H9 (cell line): ENCODE data around the gene ZCWPW2. TPM values are rescaled to one million over a fixed set of nuclear protein-coding genes. Genes with fewer than 3 reads are reported as not detected.

Source experiments
- DNase-seq: peaks from one replicate; pipeline ENCODE4 v3.0.0-alpha.2; 2017
- H2AFZ ChIP-seq: one replicate; pipeline ENCODE4 v1.6.1; 2013; ENCODE audit warnings: mild to moderate bottlenecking, low read length, control low read depth, moderate library complexity
- H2AK5ac ChIP-seq: 2 replicates; pipeline ENCODE4 v1.6.1; 2013; ENCODE audit warnings: low read length, control low read depth, mixed read lengths; ENCODE audit not compliant: insufficient read length
- H2BK120ac ChIP-seq: one replicate; pipeline ENCODE4 v1.6.1; 2013; ENCODE audit warnings: low read depth, mild to moderate bottlenecking, low read length, control low read depth, inconsistent platforms; ENCODE audit not compliant: poor library complexity, severe bottlenecking
- H2BK12ac ChIP-seq: 2 replicates; pipeline ENCODE4 v1.6.1; 2013; ENCODE audit warnings: low read length, control low read depth, mixed read lengths, low read depth; ENCODE audit not compliant: insufficient read length
- H2BK15ac ChIP-seq: 2 replicates; pipeline ENCODE4 v1.6.1; 2013; ENCODE audit warnings: low read depth, low read length, control low read depth
- H2BK20ac ChIP-seq: one replicate; pipeline ENCODE4 v1.6.1; 2013; ENCODE audit warnings: low read depth, mild to moderate bottlenecking, low read length, control low read depth, inconsistent platforms; ENCODE audit not compliant: poor library complexity, severe bottlenecking
- H2BK5ac ChIP-seq: 2 replicates; pipeline ENCODE4 v1.6.1; 2013; ENCODE audit warnings: low read length, control low read depth, mixed read lengths; ENCODE audit not compliant: insufficient read length
- H3K14ac ChIP-seq: 2 replicates; pipeline ENCODE4 v1.6.1; 2013; ENCODE audit warnings: low read length, control low read depth; ENCODE audit not compliant: insufficient read depth
- H3K18ac ChIP-seq: 2 replicates; pipeline ENCODE4 v1.6.1; 2013; ENCODE audit warnings: low read depth, mild to moderate bottlenecking, mixed read lengths, low read length, control low read depth; ENCODE audit not compliant: insufficient read length
- H3K23ac ChIP-seq: 2 replicates; pipeline ENCODE4 v1.6.1; 2013; ENCODE audit warnings: low read length, control low read depth, mixed read lengths, low read depth; ENCODE audit not compliant: insufficient read length
- H3K23me2 ChIP-seq: 2 replicates; pipeline ENCODE4 v1.6.1; 2013; ENCODE audit warnings: low read depth, mild to moderate bottlenecking, mixed read lengths, low read length, control low read depth; ENCODE audit not compliant: insufficient read length, poor library complexity, severe bottlenecking
- H3K27ac ChIP-seq: 2 replicates; pipeline ENCODE4 v1.5.1; 2013; ENCODE audit warnings: low read length, control low read depth, mixed read lengths, low read depth; ENCODE audit not compliant: insufficient read length
- H3K27me3 ChIP-seq: 2 replicates; pipeline ENCODE4 v1.6.1; 2013; ENCODE audit warnings: low read length, control low read depth, inconsistent platforms; ENCODE audit not compliant: insufficient read depth
- H3K4ac ChIP-seq: 2 replicates; pipeline ENCODE4 v1.6.1; 2013; ENCODE audit warnings: low read depth, mild to moderate bottlenecking, control low read depth, inconsistent platforms, low read length, moderate library complexity
- H3K4me1 ChIP-seq: 2 replicates; pipeline ENCODE4 v1.6.1; 2013; ENCODE audit warnings: low read length, control low read depth, inconsistent platforms; ENCODE audit not compliant: insufficient read depth
- H3K4me2 ChIP-seq: 2 replicates; pipeline ENCODE4 v1.6.1; 2013; ENCODE audit warnings: low read length, control low read depth, mixed read lengths; ENCODE audit not compliant: insufficient read length, insufficient read depth
- H3K56ac ChIP-seq: 2 replicates; pipeline ENCODE4 v1.6.1; 2013; ENCODE audit warnings: low read depth, mild to moderate bottlenecking, mixed read lengths, low read length, control low read depth; ENCODE audit not compliant: insufficient read length
- H3K79me1 ChIP-seq: 2 replicates; pipeline ENCODE4 v1.6.1; 2013; ENCODE audit warnings: low read depth, mild to moderate bottlenecking, moderate library complexity, low read length, control low read depth, inconsistent platforms; ENCODE audit not compliant: insufficient read depth, poor library complexity, severe bottlenecking
- H3K79me2 ChIP-seq: 2 replicates; pipeline ENCODE4 v1.6.1; 2013; ENCODE audit warnings: low read length, control low read depth, inconsistent platforms; ENCODE audit not compliant: insufficient read depth
- H3K9ac ChIP-seq: 2 replicates; pipeline ENCODE4 v1.6.1; 2013; ENCODE audit warnings: low read length, control low read depth, mixed read lengths; ENCODE audit not compliant: insufficient read length; ENCODE audit errors: extremely low read depth
- H3K9me3 ChIP-seq: one replicate; pipeline ENCODE4 v1.6.1; 2013; ENCODE audit warnings: low read depth, low read length, inconsistent platforms; ENCODE audit not compliant: control insufficient read depth
- H3T11ph ChIP-seq: one replicate; pipeline ENCODE4 v1.6.1; 2013; ENCODE audit warnings: mild to moderate bottlenecking, low read length, control low read depth, inconsistent platforms
- H4K20me1 ChIP-seq: one replicate; pipeline ENCODE4 v1.6.1; 2013; ENCODE audit not compliant: control insufficient read depth, insufficient read length, insufficient read depth
- H4K5ac ChIP-seq: 2 replicates; pipeline ENCODE4 v1.6.1; 2013; ENCODE audit warnings: low read depth, mild to moderate bottlenecking, mixed read lengths, low read length, control low read depth; ENCODE audit not compliant: insufficient read length
- H4K8ac ChIP-seq: replicated peaks from 2 replicates; pipeline ENCODE4 v1.6.1; 2013; ENCODE audit warnings: low read length, control low read depth, mixed read lengths, low read depth; ENCODE audit not compliant: insufficient read length
- H4K91ac ChIP-seq: 2 replicates; pipeline ENCODE4 v1.6.1; 2013; ENCODE audit warnings: low read depth, mild to moderate bottlenecking, moderate library complexity, mixed read lengths, low read length, control low read depth; ENCODE audit not compliant: insufficient read length
- H3K27ac Mint-ChIP-seq, 3 experiments: 2 replicates in 2 of 3; 3 replicates in 1 of 3; pipeline ENCODE4 v1.8.0; 2020 to 2021; ENCODE audit warnings: mixed read lengths in 3 of 3, mild to moderate bottlenecking in 1 of 3, moderate library complexity in 1 of 3
- H3K27me3 Mint-ChIP-seq: 2 replicates; pipeline ENCODE4 v1.8.0; 2021; ENCODE audit warnings: low read depth, mild to moderate bottlenecking, moderate library complexity, mixed read lengths
- H3K36me3 Mint-ChIP-seq, 3 experiments: 2 replicates in 2 of 3; 3 replicates in 1 of 3; pipeline ENCODE4 v1.8.0; 2020 to 2021; ENCODE audit warnings: low read depth in 3 of 3, mixed read lengths in 3 of 3; ENCODE audit not compliant: insufficient read depth in 1 of 3
- H3K4me1 Mint-ChIP-seq, 2 experiments: 2 replicates each; pipeline ENCODE4 v1.8.0; 2020; ENCODE audit warnings: mixed read lengths in 2 of 2
- H3K4me3 Mint-ChIP-seq, 2 experiments: 2 replicates in 1 of 2; 3 replicates in 1 of 2; pipeline ENCODE4 v1.8.0; 2020 to 2021; ENCODE audit warnings: mild to moderate bottlenecking in 2 of 2, mixed read lengths in 2 of 2, moderate library complexity in 1 of 2
- H3K9me3 Mint-ChIP-seq, 2 experiments: 2 replicates in 1 of 2; 3 replicates in 1 of 2; pipeline ENCODE4 v1.8.0; 2020; ENCODE audit warnings: mild to moderate bottlenecking in 2 of 2, mixed read lengths in 2 of 2, moderate library complexity in 1 of 2
- CTCF ChIP-seq: fragments of 200-600 bp; sonication (generic); conservative IDR thresholded peaks from 3 replicates; pipeline ENCODE4 v1.8.0; 2021; ENCODE audit warnings: antibody characterized with exemption, mild to moderate bottlenecking
- WGBS: extraction: QIAGEN DNeasy Blood & Tissue Kit; methylation state at CpG from one replicate; pipeline ENCODE4 v1.1.7; 2013; ENCODE audit warnings: missing lambda C conversion rate, low lambda C conversion rate, mixed read lengths; ENCODE audit not compliant: insufficient read length; ENCODE audit errors: extremely low coverage; 5-methylcytosine and 5-hydroxymethylcytosine counted together
- total RNA-seq: library from RNA; stranded (reverse); gene quantifications from 2 replicates; pipeline ENCODE4 v1.2.1, GENCODE V29; 2021

Gene ZCWPW2
- total RNA-seq, 1 experiment from 2014 or later = 0.35 TPM

GRCh38 chr3:28521663-28522062 lies 173.1 kb downstream of the ZCWPW2 start:
- Histone ChIP-seq H2BK120ac (no peak overlapping the region), H3K9ac (no peak overlapping the region), H3T11ph (no peak overlapping the region), H2AK5ac (no peak overlapping the region), H3K27ac (no peak overlapping the region), H4K8ac (no peak overlapping the region), H3K23ac (no peak overlapping the region), H4K5ac (no peak overlapping the region), H3K4me1 (no peaks in the 10 kb centered on the region), H2BK15ac (no peak overlapping the region), H3K79me1 (no peaks in the 10 kb centered on the region), H3K9me3 (no peaks in the 10 kb centered on the region), H3K4me2 (no peak overlapping the region), H3K23me2 (no peaks in the 10 kb centered on the region), H3K27me3 (no peaks in the 10 kb centered on the region), H4K91ac (no peak overlapping the region), H2BK12ac (no peak overlapping the region), H3K56ac (no peak overlapping the region), H2BK5ac (no peak overlapping the region), H2AFZ (no peak overlapping the region), H3K18ac (no peak overlapping the region), H2BK20ac (no peak overlapping the region), H4K20me1 (no peaks in the 10 kb centered on the region), H3K14ac (no peak overlapping the region), H3K79me2 (no peaks in the 10 kb centered on the region), H3K4ac (no peak overlapping the region)
- no peak for DNase-seq
- WGBS = no CpG with 5 or more reads among the region's 3 CpGs
- no peak overlapping the region for H3K4me3 Mint-ChIP-seq
- H3K9me3 Mint-ChIP-seq = no peaks in the 10 kb centered on the region
- TF ChIP-seq CTCF = no peak
- no peak overlapping the region for H3K27ac Mint-ChIP-seq
- H3K27me3 Mint-ChIP-seq = no peaks in the 10 kb centered on the region
- H3K36me3 Mint-ChIP-seq = no peaks in the 10 kb centered on the region
- H3K4me1 Mint-ChIP-seq = no peaks in the 10 kb centered on the region
